Measurements from ENCODE around the gene ADIG. TPM values are rescaled to one million over a fixed set of nuclear protein-coding genes. Genes with fewer than 3 reads are reported as not detected.
"Not testable (repeated sequence)": the region's sequence is repeated elsewhere in the genome, so short reads cannot be mapped to it uniquely, and the experiment has no call there.

The ADIG gene
- total RNA-seq, 2 donors from 2014 or later: not detected

DNA sequence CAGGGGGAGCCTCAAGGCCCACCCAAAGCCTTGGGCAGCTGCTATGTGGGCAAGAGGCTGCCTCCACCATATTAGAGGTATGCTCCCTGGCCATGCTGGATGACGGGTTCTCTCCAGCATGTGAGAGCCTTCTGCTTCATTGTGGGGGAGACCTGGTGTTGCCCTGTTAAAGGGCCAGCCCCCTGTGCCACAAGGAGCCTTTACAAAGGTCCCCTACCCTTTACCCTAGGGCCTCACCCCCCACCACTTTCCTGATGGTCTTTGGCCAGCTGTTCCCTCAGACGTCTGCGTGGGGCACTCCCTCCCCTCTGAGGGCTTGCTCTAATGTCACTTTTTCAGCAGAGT lies 5.2 kb downstream of the ADIG start:
- H3K4me3 Mint-ChIP-seq: no peak overlapping the region
- H3K36me3 Mint-ChIP-seq (ENCODE audit: low read depth): no peaks in the 10 kb centered on the region
- ATAC-seq (replicated peaks): no peak
- no peak overlapping the region for H3K27ac Mint-ChIP-seq
- no peaks in the 10 kb centered on the region for H3K9me3 Mint-ChIP-seq
- no peaks in the 10 kb centered on the region for H3K27me3 Mint-ChIP-seq
- H3K4me1 Mint-ChIP-seq: no peaks in the 10 kb centered on the region

DNA sequence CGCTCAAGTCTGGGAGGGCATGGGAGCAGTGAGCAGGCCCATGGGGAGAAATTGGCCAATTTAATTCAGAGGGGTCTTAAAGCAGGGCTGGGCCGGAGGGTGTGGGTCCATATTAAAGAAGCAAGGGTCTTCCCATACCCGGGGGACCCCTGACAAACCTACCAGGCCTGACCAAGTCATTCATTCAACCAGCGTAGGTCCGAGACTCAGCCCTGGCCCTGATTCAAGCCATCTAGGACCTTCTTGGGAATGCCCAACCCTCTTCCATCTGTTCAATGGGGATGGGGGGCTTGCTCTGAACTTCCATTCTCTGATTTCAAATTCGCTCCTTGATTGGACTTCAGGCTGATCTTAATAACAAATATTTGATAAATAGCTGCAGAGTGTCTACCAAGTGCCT lies 7.3 kb downstream of the ADIG start:
- Mint-ChIP-seq H3K27ac (no peak overlapping the region), H3K36me3 (ENCODE audit: low read depth) (no peaks in the 10 kb centered on the region), H3K9me3 (no peaks in the 10 kb centered on the region), H3K4me3 (no peak overlapping the region), H3K27me3 (no peaks in the 10 kb centered on the region), H3K4me1 (no peaks in the 10 kb centered on the region)
- ATAC-seq (replicated peaks): no peak

DNA sequence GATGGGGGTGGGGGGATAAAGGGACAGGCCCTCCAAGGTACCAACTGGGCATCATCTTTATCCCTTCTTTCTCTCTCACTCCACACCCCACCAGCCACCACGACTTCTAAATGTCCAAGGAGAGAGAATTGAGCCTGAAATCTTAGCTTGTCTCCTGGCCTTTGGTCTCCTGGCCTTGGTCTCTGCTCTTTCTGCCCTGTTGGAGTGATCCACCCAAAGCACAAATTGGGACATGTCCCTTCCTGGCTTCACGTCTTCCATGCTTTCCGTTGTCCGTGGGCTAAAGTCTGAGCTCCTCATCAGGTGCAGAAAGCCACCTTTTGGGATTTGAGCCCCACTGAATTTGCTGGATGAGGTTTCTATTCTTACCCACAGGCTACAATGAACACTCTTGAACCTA lies 8.4 kb downstream of the ADIG start:
- Mint-ChIP-seq H3K36me3 (ENCODE audit: low read depth) (no peaks in the 10 kb centered on the region), H3K9me3 (no peaks in the 10 kb centered on the region), H3K4me3 (no peak overlapping the region), H3K4me1 (no peaks in the 10 kb centered on the region), H3K27me3 (no peaks in the 10 kb centered on the region), H3K27ac (no peak overlapping the region)
- ATAC-seq (replicated peaks): no peak

DNA sequence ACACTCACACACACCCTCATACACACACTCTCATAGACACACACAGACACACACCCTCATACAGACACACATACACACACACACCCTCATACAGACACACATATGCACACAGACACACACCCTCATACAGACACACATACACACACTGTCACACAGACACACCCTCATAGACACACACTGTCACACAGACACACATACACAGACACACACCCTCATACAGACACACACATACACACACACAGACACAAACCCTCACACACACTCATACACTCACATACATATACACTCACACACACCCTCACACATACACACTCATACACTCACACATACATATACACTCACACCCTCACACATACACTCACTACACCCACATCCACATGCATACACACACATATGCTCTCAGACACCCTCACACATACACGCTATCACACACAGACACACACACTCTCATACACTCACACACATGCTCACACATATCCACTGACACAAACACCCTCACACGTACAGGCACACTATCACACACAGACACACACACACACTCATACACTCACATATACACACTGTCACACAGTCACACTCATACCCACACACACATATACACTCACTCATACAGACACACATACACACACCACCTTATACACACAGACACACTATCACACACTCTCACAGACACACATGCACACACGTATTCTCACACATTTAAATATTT lies 9.1 kb downstream of the ADIG start:
- H3K4me1 Mint-ChIP-seq: no peaks in the 10 kb centered on the region
- no peaks in the 10 kb centered on the region for H3K9me3 Mint-ChIP-seq
- H3K27ac Mint-ChIP-seq: no peak overlapping the region
- H3K27me3 Mint-ChIP-seq: no peaks in the 10 kb centered on the region
- no peaks in the 10 kb centered on the region for H3K36me3 Mint-ChIP-seq (ENCODE audit: low read depth)
- H3K4me3 Mint-ChIP-seq: no peak overlapping the region
- no peak for ATAC-seq (replicated peaks)

DNA sequence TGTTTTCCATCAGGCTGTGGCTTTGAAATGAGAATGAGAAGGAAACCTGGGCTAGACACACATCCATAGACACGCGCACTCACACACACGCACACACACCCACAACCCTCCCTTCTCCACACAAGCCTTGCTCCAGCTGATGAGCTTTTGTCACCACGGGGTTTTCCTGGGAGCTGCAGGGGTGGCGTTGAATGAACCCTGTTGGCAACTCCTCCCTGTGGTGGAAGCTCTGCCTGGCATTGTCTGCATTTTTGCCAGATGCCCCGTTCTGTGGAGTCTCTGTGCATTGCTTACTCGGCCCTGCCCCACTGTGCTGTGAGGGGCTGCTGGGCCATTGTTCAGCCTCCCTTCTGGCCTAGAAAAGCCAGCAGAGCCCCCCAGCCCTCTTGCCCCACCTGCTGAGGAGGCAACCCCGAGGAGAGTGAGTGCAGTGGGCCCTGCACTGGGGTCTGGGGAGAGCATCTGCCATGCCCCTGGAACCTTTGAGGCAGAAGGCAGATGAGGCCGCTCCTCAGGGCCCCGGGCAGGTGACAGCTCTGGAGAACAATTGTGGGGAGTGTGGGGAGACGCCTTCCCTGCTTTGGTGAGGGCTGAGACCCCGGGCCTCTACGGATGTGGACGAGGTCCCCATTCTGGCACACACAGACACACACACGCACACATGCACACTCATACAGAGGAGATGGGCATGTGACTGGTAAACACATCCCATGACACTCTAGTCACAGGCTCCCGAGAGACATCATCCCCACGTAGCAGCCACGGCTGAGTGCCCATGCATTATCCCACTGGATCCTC lies 9.9 kb downstream of the ADIG start:
- Mint-ChIP-seq H3K27me3 (no peaks in the 10 kb centered on the region), H3K36me3 (ENCODE audit: low read depth) (no peaks in the 10 kb centered on the region), H3K4me3 (no peak overlapping the region), H3K4me1 (no peaks in the 10 kb centered on the region), H3K9me3 (no peaks in the 10 kb centered on the region), H3K27ac (no peak overlapping the region)
- no peak for ATAC-seq (replicated peaks)

DNA sequence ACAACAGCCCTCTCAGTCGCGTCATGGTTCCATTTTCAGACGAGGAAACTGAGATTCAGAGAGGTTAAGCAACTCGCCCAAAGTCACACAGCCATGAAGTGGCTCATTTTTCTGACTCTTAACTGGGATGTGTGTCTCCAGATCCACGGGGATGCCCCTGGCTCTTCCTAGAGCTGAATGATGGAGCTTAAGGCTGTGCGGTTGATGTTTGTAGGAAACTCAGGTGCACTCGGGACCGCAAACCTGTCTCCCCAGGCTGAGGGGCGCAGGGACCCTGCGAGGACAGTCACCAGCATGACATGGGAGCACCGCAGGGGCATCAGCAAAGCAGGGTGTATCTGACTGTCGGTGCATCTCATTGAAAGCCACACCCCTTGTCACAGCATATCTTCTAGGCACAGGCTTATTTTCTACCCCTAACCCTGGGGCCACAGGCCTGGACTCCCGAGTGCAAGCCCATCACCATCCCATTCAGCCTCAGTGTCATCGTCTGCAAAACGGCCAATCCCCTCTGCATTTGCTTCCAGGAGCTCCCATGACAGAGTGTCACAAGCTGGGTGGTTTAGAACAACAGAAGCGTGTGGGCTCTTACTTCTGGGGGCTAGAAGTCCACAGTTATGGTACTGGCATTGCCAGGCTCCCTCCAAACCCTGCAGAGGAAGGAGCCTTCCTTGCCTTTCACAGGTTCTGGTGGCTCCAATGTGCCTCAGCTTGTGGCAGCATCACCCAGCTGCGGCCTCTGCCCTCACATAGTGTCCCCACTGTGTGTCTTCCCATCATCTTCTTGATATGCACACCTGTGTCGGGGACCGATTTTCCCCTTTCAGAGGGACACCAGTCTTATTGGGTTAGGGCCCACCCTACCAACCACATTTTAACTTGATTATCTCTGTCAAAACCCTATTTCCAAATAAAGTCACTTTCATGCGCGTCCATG lies 10.7 kb downstream of the ADIG start:
- Mint-ChIP-seq H3K27me3 (peaks cover 1% of the 10 kb centered on the region), H3K4me1 (no peaks in the 10 kb centered on the region), H3K36me3 (ENCODE audit: low read depth) (no peaks in the 10 kb centered on the region), H3K4me3 (no peak overlapping the region), H3K9me3 (no peaks in the 10 kb centered on the region), H3K27ac (no peak overlapping the region)
- no peak for ATAC-seq (replicated peaks)

DNA sequence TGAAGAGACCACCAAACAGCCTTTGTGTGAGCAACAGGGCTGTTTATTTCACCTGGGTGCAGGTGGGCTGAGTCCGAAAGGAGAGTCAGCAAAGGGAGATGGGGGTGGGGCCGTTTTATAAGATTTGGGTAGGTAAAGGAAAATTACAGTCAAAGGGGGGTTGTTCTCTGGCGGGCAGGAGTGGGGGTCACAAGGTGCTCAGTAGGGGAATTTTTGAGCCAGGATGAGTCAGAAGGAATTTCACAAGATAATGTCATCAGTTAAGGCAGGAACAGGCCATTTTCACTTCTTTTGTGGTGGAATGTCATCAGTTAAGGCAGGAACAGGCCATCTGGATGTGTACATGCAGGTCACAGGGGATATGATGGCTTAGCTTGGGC lies 11.4 kb downstream of the ADIG start:
- H3K27ac Mint-ChIP-seq; H3K4me3 Mint-ChIP-seq; H3K36me3 Mint-ChIP-seq (ENCODE audit: low read depth); H3K27me3 Mint-ChIP-seq; ATAC-seq (replicated peaks); H3K4me1 Mint-ChIP-seq; H3K9me3 Mint-ChIP-seq: not testable (repeated sequence)

DNA sequence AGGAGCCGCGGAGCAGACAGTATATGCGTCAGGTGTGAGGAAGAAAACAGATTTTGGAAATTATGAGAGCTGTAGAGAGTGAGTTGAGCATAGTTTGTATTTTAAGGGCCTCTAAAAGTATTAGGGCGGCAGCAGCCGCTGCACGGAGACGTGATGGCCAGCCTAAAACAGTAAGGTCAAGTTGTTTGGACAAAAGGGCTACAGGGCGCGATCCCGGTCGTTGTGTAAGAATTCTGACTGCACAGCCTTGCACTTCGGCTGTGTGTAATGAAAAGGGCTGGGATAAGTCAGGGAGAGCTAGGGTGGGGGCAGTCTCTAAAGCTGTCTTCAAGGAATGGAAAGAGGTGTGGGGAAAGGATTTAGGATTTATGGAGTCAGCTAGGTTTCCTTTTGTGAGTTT lies 13.3 kb downstream of the ADIG start:
- not testable (repeated sequence) for H3K9me3 Mint-ChIP-seq; H3K27ac Mint-ChIP-seq; H3K4me1 Mint-ChIP-seq; H3K36me3 Mint-ChIP-seq (ENCODE audit: low read depth); H3K4me3 Mint-ChIP-seq; ATAC-seq (replicated peaks)
- H3K27me3 Mint-ChIP-seq: peaks cover 16% of the 10 kb centered on the region

DNA sequence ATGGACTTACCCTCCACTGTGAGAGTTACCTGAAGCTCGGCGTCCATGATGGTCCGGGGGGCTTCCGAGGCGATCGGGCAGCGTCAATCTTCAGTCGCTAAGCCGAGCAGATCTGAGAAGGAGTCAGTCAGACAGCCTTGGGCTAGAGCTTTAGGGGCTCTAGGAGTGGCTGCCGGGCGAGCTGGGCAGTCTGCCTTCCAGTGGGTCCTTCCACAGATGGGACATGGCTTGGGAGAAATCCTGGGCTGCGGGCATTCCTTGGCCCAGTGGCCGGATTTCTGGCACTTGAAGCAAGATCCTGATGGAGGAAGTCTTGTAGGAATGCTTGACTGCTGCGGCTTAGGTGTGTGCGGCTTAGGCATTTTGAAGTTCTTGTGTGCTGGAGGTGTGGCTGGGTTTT lies 14.9 kb downstream of the ADIG start:
- H3K9me3 Mint-ChIP-seq, H3K27ac Mint-ChIP-seq: not testable (repeated sequence)

DNA sequence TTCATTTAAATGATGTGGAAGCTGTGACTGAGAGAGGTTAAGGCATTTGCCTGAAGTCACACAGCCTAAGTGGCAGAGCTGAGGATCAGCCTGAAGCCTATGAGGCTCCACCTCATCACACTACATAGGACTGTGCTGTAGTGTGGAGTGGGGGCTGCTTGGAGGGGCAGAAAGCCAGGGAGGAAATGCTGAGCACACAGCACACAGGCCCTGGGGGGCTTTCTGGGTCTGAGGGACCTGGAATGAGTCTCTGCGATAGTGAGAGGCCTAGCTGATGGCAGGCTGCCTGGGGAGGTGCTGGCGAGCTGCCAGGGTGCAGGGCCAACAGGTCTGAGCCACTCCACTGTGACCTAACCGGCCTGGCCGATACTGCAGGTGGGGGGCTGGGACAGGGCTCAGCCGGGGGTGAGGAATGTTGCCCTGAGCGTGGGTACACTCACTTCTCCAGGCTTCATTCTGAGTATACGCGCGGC lies 18.4 kb downstream of the ADIG start:
- Mint-ChIP-seq H3K27me3 (peaks cover 48% of the 10 kb centered on the region), H3K4me1 (peaks cover 7% of the 10 kb centered on the region), H3K27ac (no peak overlapping the region), H3K36me3 (ENCODE audit: low read depth) (no peaks in the 10 kb centered on the region), H3K9me3 (no peaks in the 10 kb centered on the region), H3K4me3 (no peak overlapping the region)
- ATAC-seq (replicated peaks): no peak

More for the DNA sequence above, 14.9 kb downstream of the ADIG start:
- not testable (repeated sequence) for ATAC-seq (replicated peaks); H3K4me3 Mint-ChIP-seq; H3K4me1 Mint-ChIP-seq; H3K36me3 Mint-ChIP-seq (ENCODE audit: low read depth)
- H3K27me3 Mint-ChIP-seq: peaks cover 23% of the 10 kb centered on the region

DNA sequence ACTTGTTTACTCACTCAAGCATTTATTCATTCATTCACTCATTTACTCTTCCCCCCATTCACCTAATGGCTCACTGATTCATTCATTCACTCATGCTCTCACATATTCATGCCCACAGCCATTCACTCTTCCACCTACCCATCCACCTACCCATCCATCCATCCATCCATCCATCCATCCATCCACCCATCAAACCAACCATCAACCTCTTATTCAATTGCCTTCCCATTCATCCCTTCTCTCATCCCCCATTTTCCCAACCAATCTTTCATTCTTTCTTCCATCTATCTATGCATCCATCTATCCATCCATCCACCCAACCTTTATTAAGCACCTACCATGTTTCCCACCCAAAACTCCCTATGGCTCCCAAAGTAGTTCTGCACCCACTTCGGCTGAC lies 19.1 kb downstream of the ADIG start:
- H3K27ac Mint-ChIP-seq: no peak overlapping the region
- peaks cover 51% of the 10 kb centered on the region for H3K27me3 Mint-ChIP-seq
- peaks cover 7% of the 10 kb centered on the region for H3K4me1 Mint-ChIP-seq
- no peak for ATAC-seq (replicated peaks)
- no peaks in the 10 kb centered on the region for H3K9me3 Mint-ChIP-seq
- H3K4me3 Mint-ChIP-seq: no peak overlapping the region
- H3K36me3 Mint-ChIP-seq (ENCODE audit: low read depth): no peaks in the 10 kb centered on the region

DNA sequence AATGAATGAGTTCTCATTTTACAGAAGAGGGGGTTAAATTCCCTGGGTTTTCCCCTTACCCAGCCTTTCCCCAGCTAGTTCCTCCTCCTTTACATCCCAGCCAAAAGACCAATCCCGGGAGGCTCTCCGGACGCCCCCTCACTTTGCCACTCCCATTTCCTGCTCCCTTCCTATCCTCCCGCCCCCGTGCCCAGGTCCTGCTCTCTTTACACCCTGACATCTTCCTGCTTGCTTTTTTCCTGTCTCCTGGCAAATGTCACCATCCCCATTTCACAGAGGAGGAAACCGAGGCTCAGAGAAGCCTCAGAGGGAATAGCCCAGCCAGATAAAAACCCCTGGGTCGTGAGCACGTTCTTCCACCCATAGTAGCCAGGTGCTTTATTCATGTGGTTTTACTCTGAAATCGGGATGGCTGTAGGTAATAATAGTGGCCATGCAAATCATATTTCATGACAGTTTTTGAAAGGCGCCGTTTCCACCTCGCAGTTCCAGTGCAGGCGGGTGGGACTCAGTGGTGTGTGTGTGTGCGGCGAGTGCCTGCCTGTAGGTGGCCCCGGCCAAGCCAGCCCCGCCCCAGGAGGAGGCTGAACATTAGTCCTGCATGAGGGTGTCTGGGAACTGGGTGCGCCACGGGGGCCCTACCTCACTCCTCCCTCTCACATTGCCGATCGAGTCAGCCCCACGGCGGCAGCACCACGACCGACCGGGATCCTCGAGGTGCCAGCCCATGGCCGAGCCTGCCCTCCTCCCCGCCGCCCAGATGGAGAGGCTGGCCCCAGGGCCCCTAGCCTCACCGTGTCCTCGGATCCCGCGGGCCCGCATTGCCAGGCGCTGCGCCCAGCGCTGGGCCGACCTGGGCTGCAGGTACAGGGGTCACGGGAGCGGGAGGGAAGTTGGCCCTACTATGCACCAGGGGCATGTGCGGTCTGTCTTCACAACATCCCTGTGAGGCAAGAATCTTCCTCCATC lies 20.5 kb downstream of the ADIG start, which contains the start of gene ARHGAP40:
Gene ARHGAP40 (plus strand): TSS at position 594 of the 969 bp plus-strand sequence.
- Mint-ChIP-seq H3K4me1 (peaks cover 7% of the 10 kb centered on the region), H3K9me3 (no peaks in the 10 kb centered on the region), H3K4me3 (peak within 1 kb of the TSS; percentile 66), H3K27me3 (peaks cover 58% of the 10 kb centered on the region), H3K36me3 (ENCODE audit: low read depth) (no peaks in the 10 kb centered on the region), H3K27ac (peak within 1 kb of the TSS; percentile 51)
- ATAC-seq (replicated peaks): peak; percentile 77

DNA sequence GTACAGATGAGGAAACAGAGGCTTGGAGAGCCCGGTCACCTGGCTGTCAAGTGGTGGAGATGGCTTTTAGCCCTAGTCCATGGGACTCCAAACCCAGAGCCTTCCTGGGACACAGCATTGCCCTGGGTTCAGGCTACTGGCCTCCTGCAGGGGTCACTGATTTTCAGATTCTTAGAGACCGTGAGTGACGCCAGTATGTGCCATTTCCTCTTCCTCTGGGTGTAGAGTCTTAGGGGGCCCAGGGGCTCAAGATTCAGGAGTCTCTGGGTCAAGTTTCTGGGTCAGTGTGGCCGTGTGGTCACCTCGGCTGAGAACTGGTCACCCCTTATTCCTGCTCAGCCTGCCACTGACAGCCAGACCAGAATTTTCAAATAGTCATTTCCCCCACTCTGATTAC lies 21.2 kb downstream of the ADIG start:
- H3K27ac Mint-ChIP-seq: no peak overlapping the region
- H3K36me3 Mint-ChIP-seq (ENCODE audit: low read depth): no peaks in the 10 kb centered on the region
- no peaks in the 10 kb centered on the region for H3K9me3 Mint-ChIP-seq
- H3K4me3 Mint-ChIP-seq: peak overlapping the region; percentile 66
- peaks cover 7% of the 10 kb centered on the region for H3K4me1 Mint-ChIP-seq
- no peak for ATAC-seq (replicated peaks)
- peaks cover 52% of the 10 kb centered on the region for H3K27me3 Mint-ChIP-seq
